DND-41 (cell line): ENCODE data around the gene SH3BP2.

ENCODE experiments used
- ATAC-seq: fragments of 200-7000 bp; cut with Tn5 transposase; 3 replicates; pipeline ENCODE4 v1.9.1; 2021; ENCODE audit warnings: low read depth; ENCODE audit not compliant: insufficient read depth
- DNase-seq: peaks from one replicate; pipeline ENCODE4 v3.0.0-alpha.2; 2020
- H2AFZ ChIP-seq: 2 replicates; pipeline ENCODE4 v1.6.0; 2012; ENCODE audit warnings: low read depth, low read length
- H3K27ac ChIP-seq: 2 replicates; pipeline ENCODE4 v1.5.1; 2012; ENCODE audit warnings: low read length, inconsistent platforms
- H3K27me3 ChIP-seq: fragments of 200-600 bp; sonication (generic); 2 replicates; pipeline ENCODE4 v1.6.0; 2012; ENCODE audit warnings: low read length, mild to moderate bottlenecking, inconsistent platforms; ENCODE audit not compliant: insufficient read depth, poor library complexity
- H3K36me3 ChIP-seq: 2 replicates; pipeline ENCODE4 v1.5.1; 2012; ENCODE audit warnings: low read length, inconsistent platforms; ENCODE audit not compliant: insufficient read depth
- H3K4me1 ChIP-seq: 2 replicates; pipeline ENCODE4 v1.5.1; 2012; ENCODE audit warnings: mild to moderate bottlenecking, low read length; ENCODE audit not compliant: insufficient read depth
- H3K4me2 ChIP-seq: 2 replicates; pipeline ENCODE4 v1.6.0; 2012; ENCODE audit warnings: mild to moderate bottlenecking, moderate library complexity, low read length, inconsistent platforms; ENCODE audit not compliant: insufficient read depth
- H3K4me3 ChIP-seq, 2 experiments: fragments of 200-600 bp in 1 of 2; shearing (Covaris generic) in 1 of 2; 2 replicates each; pipeline ENCODE4 v1.5.1; 2012 to 2016; ENCODE audit warnings: inconsistent platforms in 2 of 2, low read length in 2 of 2, mild to moderate bottlenecking in 2 of 2, low read depth in 1 of 2, moderate library complexity in 1 of 2
- H3K79me2 ChIP-seq: 2 replicates; pipeline ENCODE4 v1.6.0; 2012; ENCODE audit warnings: low read length, inconsistent platforms; ENCODE audit not compliant: insufficient read depth
- H3K9ac ChIP-seq: 2 replicates; pipeline ENCODE4 v1.6.0; 2012; ENCODE audit warnings: low read depth, mild to moderate bottlenecking, inconsistent platforms, low read length, moderate library complexity
- H3K9me3 ChIP-seq: 2 replicates; pipeline ENCODE4 v1.5.1; 2012; ENCODE audit warnings: low read length, moderate library complexity, mild to moderate bottlenecking, inconsistent platforms; ENCODE audit not compliant: insufficient read depth, severe bottlenecking
- H4K20me1 ChIP-seq: 2 replicates; pipeline ENCODE4 v1.6.0; 2012; ENCODE audit warnings: low read length; ENCODE audit not compliant: insufficient read depth
- EZH2 ChIP-seq: IDR thresholded peaks from 3 replicates; pipeline ENCODE4 v1.6.1; 2012; ENCODE audit warnings: borderline replicate concordance, low read depth, mild to moderate bottlenecking, moderate library complexity, low read length, inconsistent platforms; ENCODE audit not compliant: severe bottlenecking
- TF ChIP-seq, protein P1 (sequence below): IDR thresholded peaks from 2 replicates; pipeline ENCODE4 v1.5.1; 2012; ENCODE audit warnings: borderline replicate concordance, low read length, moderate library complexity, mild to moderate bottlenecking; ENCODE audit not compliant: poor library complexity, severe bottlenecking; ENCODE audit errors: extremely low read depth

Gene SH3BP2

DNA sequence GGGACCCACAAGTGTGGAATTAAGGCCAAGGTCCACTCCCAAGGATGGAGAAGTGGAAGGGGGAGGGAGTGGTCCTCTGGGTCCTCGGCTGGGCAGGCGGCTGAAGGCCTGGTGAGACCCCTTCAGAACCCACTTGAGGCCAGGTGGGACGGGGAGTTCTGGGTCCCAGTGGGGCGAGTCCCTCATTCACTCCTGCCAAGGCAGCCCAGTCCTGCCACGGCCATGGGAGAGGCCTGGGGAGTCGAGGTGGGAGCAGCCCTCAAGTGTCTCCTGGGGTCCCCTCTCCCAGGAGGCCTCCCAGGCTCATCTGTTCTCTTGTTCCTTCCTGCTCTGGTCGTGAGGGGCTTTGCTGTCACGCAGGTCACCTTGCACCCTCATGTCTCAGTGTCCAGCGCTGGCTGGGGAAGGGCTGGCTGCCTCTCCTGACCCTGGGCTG is 6.1 kb upstream of the SH3BP2 start:
- no peaks in the 10 kb centered on the region for H4K20me1 ChIP-seq
- ATAC-seq (no peak), DNase-seq (no peak)
- H3K9me3 ChIP-seq = no peaks in the 10 kb centered on the region
- no peaks in the 10 kb centered on the region for H3K27me3 ChIP-seq
- H3K9ac ChIP-seq = no peak overlapping the region
- no peaks in the 10 kb centered on the region for H3K79me2 ChIP-seq
- no peak overlapping the region for H3K27ac ChIP-seq
- no peak overlapping the region for H3K4me3 ChIP-seq
- H3K36me3 ChIP-seq = no peaks in the 10 kb centered on the region
- TF ChIP-seq, protein P1, sequence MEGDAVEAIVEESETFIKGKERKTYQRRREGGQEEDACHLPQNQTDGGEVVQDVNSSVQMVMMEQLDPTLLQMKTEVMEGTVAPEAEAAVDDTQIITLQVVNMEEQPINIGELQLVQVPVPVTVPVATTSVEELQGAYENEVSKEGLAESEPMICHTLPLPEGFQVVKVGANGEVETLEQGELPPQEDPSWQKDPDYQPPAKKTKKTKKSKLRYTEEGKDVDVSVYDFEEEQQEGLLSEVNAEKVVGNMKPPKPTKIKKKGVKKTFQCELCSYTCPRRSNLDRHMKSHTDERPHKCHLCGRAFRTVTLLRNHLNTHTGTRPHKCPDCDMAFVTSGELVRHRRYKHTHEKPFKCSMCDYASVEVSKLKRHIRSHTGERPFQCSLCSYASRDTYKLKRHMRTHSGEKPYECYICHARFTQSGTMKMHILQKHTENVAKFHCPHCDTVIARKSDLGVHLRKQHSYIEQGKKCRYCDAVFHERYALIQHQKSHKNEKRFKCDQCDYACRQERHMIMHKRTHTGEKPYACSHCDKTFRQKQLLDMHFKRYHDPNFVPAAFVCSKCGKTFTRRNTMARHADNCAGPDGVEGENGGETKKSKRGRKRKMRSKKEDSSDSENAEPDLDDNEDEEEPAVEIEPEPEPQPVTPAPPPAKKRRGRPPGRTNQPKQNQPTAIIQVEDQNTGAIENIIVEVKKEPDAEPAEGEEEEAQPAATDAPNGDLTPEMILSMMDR = no peak
- no peak for TF ChIP-seq EZH2
- H3K4me1 ChIP-seq = peaks cover 5% of the 10 kb centered on the region; the same call in 1 of the 2 replicates
- no peak overlapping the region for H2AFZ ChIP-seq
- H3K4me2 ChIP-seq = no peak overlapping the region

DNA sequence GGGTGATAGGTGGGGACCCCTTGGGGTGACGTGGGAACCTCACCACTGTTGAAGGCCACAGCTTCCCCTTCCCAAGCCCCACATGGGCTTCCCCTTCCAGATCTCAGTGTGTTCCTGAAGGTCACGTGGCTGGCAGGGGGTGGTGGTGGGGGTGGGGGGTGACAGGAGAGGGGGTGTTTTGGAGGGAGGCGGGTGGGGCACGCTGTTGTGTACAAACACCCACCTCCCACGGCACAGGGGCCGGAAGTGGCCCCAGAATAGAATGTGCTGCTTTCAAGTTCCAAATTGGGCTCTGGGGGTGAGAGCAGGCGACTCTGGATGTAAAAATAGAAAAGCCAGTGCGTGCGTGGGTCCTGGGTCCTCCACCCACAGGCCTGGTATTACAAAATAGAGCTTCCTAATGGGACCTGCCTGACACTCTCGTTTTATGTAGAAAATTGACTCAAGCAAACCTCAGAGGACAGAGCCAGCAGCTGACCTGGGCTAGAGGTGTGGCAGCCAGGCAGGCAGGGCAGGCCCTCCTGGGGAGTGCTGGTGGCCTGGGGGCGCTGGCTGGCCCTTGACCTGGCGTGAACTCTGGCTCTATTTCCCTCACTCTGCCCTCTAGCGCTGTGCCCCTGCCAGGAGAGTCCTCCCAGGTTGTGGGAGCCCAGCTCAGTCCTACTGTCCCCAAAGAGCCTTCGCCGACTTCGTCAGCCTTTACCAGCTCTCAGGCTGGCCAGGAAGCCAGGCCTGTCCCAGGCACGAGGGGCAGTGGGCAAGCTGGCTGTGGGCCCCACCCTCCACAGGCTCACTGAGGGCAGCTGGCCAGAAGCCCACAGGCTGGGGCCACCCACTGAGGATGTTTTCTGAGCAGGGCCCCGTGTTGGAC is 5.4 kb upstream of the SH3BP2 start:
- Histone ChIP-seq H3K27me3 (no peaks in the 10 kb centered on the region), H3K9me3 (no peaks in the 10 kb centered on the region), H3K27ac (no peak overlapping the region), H3K4me3 (no peak overlapping the region), H3K9ac (no peak overlapping the region), H4K20me1 (no peaks in the 10 kb centered on the region), H3K36me3 (no peaks in the 10 kb centered on the region), H2AFZ (no peak overlapping the region), H3K4me1 (peaks cover 5% of the 10 kb centered on the region; the same call in 1 of the 2 replicates), H3K4me2 (no peak overlapping the region), H3K79me2 (no peaks in the 10 kb centered on the region)
- no peak for TF ChIP-seq EZH2
- TF ChIP-seq, protein P1 = no peak
- ATAC-seq (no peak), DNase-seq (no peak)

DNA sequence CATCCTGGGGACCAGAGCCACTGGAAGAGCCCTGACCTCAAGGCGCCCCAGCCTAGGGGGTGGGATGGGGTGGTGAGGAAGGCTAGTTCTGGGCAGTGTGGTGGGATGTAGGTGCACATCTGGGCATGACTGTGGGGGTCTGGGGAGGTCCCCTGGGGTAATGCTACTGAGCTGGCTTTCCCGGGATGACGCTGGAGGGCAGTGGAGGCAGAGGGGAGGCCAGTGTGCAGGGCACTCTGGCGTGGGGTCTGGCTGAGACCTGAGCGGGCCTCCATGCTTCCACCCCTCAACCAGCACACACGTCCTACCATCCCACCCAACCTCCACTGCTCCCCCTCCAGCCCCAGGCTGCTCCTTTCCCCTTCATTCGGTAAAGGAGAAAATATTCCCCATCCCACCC is 4.8 kb upstream of the SH3BP2 start:
- Histone ChIP-seq H2AFZ (no peak overlapping the region), H3K27ac (no peak overlapping the region)

More for the DNA sequence above, 4.8 kb upstream of the SH3BP2 start:
- no peak for DNase-seq
- no peaks in the 10 kb centered on the region for H3K36me3 ChIP-seq
- no peak for ATAC-seq
- no peaks in the 10 kb centered on the region for H3K79me2 ChIP-seq
- H3K4me1 ChIP-seq = peaks cover 5% of the 10 kb centered on the region; the same call in 1 of the 2 replicates
- H3K9ac ChIP-seq = no peak overlapping the region
- H3K4me3 ChIP-seq = no peak overlapping the region
- H3K9me3 ChIP-seq = no peaks in the 10 kb centered on the region
- no peaks in the 10 kb centered on the region for H3K27me3 ChIP-seq
- H4K20me1 ChIP-seq = no peaks in the 10 kb centered on the region
- H3K4me2 ChIP-seq = no peak overlapping the region
- TF ChIP-seq, protein P1 = no peak
- TF ChIP-seq EZH2 = no peak
